PC-9 (cell line): ENCODE measurements around the gene GMPR2.

Experiments
- EZH2 ChIP-seq: fragments of 200-600 bp; sonication (generic); IDR thresholded peaks from 2 replicates; pipeline ENCODE4 v1.8.0; 2017; ENCODE audit warnings: antibody characterized with exemption, low read depth
- TF ChIP-seq, protein P1 (sequence below): fragments of 200-600 bp; sonication (generic); conservative IDR thresholded peaks from 2 replicates; pipeline ENCODE4 v1.6.1; 2017; ENCODE audit warnings: mixed run types, antibody characterized with exemption, mild to moderate bottlenecking, moderate library complexity

DNA sequence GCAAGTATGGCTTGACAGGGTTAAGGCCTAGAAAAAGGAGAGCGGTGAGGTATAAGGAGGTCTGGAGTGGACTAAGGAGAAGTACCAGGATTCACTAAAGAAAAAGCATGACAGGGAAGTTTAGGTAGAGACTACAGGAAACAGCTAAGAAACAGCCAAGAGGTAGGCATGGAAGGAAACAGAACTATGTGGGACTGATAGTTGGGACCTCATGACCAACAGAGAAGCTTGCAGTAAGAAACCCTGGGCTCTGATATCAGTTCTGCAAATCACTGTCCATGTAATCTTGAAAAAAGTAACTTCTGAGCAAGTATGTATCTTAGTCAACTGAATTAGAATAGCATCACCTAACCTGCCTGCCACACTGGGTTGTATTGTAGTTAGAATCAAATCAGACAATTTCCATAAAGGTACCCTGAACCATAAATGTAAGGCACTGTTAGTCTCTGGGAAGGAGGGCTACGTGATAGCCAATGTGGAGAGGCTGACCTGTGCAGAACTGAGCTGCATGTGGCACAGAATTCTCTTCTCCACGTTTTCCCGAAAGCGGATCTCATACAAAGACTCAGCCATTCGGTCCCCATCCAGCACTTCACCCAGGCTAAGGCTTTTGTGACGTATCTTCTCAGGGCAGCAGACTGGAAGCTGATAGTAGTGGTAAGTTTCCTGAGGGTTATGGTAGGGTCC, 38.4 kb upstream of the GMPR2 start:
- TF ChIP-seq, protein P1, sequence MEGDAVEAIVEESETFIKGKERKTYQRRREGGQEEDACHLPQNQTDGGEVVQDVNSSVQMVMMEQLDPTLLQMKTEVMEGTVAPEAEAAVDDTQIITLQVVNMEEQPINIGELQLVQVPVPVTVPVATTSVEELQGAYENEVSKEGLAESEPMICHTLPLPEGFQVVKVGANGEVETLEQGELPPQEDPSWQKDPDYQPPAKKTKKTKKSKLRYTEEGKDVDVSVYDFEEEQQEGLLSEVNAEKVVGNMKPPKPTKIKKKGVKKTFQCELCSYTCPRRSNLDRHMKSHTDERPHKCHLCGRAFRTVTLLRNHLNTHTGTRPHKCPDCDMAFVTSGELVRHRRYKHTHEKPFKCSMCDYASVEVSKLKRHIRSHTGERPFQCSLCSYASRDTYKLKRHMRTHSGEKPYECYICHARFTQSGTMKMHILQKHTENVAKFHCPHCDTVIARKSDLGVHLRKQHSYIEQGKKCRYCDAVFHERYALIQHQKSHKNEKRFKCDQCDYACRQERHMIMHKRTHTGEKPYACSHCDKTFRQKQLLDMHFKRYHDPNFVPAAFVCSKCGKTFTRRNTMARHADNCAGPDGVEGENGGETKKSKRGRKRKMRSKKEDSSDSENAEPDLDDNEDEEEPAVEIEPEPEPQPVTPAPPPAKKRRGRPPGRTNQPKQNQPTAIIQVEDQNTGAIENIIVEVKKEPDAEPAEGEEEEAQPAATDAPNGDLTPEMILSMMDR: no peak
- no peak for TF ChIP-seq EZH2
